Testis (tissue), 3 donors: Measurements from ENCODE around the gene ESRRA. TPM values are rescaled to one million over a fixed set of nuclear protein-coding genes. Genes with fewer than 3 reads are reported as not detected.
A peak's percentile ranks its signal among the peaks of the same experiment; 100 is the strongest.

Experiments used
- DNase-seq: peaks from one replicate; pipeline ENCODE4 v3.0.0-alpha.2; 2019
- H3K27ac ChIP-seq, 2 donors: fragments of 200-600 bp; sonication (generic); one replicate each; pipeline ENCODE4 v1.5.1; 2019
- H3K27me3 ChIP-seq: fragments of 200-600 bp; sonication (generic); one replicate; pipeline ENCODE4 v1.5.1; 2019
- H3K36me3 ChIP-seq: fragments of 200-600 bp; sonication (generic); one replicate; pipeline ENCODE4 v1.5.1; 2017; ENCODE audit warnings: low read depth; ENCODE audit errors: missing control alignments
- H3K4me1 ChIP-seq: fragments of 200-600 bp; sonication (generic); one replicate; pipeline ENCODE4 v1.5.1; 2019
- H3K4me3 ChIP-seq, 2 donors: fragments of 200-600 bp; sonication (generic); one replicate each; pipeline ENCODE4 v1.5.1; 2017 to 2019
- H3K9me3 ChIP-seq: fragments of 200-600 bp; sonication (generic); one replicate; pipeline ENCODE4 v1.5.1; 2017
- POLR2A ChIP-seq: fragments of 450-650 bp; IDR thresholded peaks from one replicate; pipeline ENCODE4 v1.6.1; 2017; ENCODE audit warnings: antibody characterized with exemption, mild to moderate bottlenecking, moderate library complexity
- WGBS, 2 donors: methylation state at CpG; one replicate each; pipeline ENCODE4 v1.1.5; 2018; 5-methylcytosine and 5-hydroxymethylcytosine counted together
- intact Hi-C: fragments of 100-400 bp; cut with DNase I; formaldehyde crosslinking; loops from one replicate; pipeline ENCODE4 v1.15.1; 2023; ENCODE audit warnings: low total_unique reads
- polyA plus RNA-seq: library from polyadenylated mRNA; stranded (reverse); fragments of 350-450 nt; fragmentation: Illumina TruSeq; extraction: RNeasy Lipid Tissue Mini Kit (QIAGEN cat#74804); gene quantifications from one replicate; pipeline ENCODE4 v1.2.3, GENCODE V29; 2014; ENCODE audit warnings: low read depth, low replicate concordance; ENCODE audit not compliant: insufficient read depth
- total RNA-seq, 2 donors: library from RNA; depleted of rRNA; stranded (reverse); fragments of >200 nt; gene quantifications; one replicate each; pipeline ENCODE4 v1.2.3, GENCODE V29; 2016
- TF ChIP-seq, protein P1 (sequence below), 3 experiments: fragments of 450-650 bp in 2 of 3; fragments of 200-600 bp in 1 of 3; sonication (generic) in 1 of 3; IDR thresholded peaks; one replicate each; pipeline ENCODE4 v1.5.1; 2016 to 2019; ENCODE audit warnings: antibody characterized with exemption in 3 of 3, mild to moderate bottlenecking in 2 of 3, moderate library complexity in 1 of 3

ESRRA gene
- total and polyA plus RNA-seq, 3 donors from 2014 or later: 13.7 to 22.0 (median 19.3) TPM

DNA sequence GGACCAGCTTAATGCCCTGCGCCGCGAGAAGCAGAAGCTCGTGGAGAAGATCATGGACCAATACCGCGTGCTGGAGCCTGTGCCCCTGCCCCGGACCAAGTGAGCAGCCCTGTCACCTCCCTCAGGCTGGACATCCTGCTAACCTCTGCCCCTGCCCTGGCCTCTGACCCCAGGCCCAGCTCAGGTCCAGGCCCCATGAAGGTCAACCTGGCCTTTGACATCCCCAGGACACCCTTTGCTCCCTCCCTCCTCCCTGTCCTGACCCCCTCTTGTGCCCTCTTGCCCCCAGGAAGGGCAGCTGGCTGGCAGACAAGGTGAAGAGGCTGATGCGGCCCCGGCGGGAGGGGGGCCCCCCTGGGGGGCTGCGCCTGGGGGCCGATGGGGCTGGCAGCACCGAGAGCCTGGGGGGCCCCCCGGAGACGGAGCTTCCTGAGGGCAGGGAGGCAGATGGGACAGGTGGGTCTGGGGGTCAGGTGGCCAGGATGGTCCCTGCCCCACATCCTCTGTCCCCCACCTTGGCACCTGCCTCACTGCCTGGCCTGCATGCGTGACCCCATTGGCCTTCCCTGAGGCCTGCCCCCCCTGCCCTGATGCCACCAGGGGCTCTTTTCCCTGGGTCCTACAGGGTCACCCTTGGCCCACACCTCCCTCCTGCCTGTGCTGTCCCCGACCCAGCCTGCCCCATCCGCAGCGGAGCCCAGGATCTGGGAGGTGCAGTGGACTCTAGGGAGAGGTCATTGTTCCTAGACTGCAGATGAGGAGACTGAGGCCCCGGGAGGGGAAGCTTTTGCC lies 48.6 kb downstream of the ESRRA start:
- H3K9me3 ChIP-seq: no peaks in the 10 kb centered on the region
- no peak overlapping the region for H3K4me3 ChIP-seq
- no peaks in the 10 kb centered on the region for H3K36me3 ChIP-seq
- peaks cover 28% of the 10 kb centered on the region for H3K4me1 ChIP-seq
- intact Hi-C loops: no loop called here
- no peak for TF ChIP-seq POLR2A
- TF ChIP-seq, protein P1, sequence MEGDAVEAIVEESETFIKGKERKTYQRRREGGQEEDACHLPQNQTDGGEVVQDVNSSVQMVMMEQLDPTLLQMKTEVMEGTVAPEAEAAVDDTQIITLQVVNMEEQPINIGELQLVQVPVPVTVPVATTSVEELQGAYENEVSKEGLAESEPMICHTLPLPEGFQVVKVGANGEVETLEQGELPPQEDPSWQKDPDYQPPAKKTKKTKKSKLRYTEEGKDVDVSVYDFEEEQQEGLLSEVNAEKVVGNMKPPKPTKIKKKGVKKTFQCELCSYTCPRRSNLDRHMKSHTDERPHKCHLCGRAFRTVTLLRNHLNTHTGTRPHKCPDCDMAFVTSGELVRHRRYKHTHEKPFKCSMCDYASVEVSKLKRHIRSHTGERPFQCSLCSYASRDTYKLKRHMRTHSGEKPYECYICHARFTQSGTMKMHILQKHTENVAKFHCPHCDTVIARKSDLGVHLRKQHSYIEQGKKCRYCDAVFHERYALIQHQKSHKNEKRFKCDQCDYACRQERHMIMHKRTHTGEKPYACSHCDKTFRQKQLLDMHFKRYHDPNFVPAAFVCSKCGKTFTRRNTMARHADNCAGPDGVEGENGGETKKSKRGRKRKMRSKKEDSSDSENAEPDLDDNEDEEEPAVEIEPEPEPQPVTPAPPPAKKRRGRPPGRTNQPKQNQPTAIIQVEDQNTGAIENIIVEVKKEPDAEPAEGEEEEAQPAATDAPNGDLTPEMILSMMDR (IDR thresholded peaks at IDR 0.05): no peak
- WGBS, 2 donors: 60 to 79% methylated on average over 11 to 18 of the region's 20 CpGs
- H3K27ac ChIP-seq: no peak overlapping the region
- no peaks in the 10 kb centered on the region for H3K27me3 ChIP-seq
- no peak for DNase-seq

DNA sequence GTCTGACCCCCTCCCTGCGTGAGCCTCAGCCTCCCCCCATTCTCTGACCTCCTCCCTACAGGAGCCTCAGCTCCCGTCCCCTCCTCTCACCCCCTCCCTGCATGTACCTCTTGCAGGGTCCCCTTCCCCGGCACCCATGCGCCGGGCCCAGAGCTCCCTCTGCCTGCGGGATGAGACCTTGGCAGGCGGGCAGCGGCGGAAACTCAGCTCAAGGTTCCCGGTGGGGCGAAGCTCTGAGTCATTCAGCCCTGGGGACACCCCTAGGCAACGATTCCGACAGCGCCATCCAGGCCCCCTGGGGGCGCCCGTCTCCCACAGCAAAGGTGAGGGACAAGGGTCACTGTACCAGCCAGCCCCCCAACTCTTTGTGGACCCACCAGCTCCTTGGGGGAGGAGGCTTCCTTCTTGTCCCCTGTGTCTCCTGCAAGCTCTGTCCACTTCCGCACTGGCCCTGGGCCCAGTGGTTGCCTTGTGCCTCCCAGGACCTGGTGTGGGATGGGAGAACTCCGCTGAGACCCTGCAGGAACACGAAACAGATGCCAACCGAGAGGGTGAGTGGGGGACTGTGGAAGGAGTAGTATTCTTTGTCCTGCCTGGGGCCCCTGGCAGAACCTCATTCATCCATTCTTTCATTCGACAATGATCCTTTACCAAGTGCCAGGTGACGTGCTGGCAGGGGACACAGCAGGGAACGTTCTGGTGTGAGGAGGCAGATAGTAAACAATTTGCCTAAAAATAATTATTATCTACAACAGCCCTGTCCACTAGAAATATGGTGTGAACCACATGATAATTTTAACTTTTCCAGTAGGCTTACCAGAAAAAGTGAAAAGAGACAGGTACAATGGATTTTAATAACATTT lies 50.0 kb downstream of the ESRRA start:
- Histone ChIP-seq H3K36me3 (no peaks in the 10 kb centered on the region), H3K4me1 (peaks cover 38% of the 10 kb centered on the region), H3K9me3 (no peaks in the 10 kb centered on the region), H3K27me3 (no peaks in the 10 kb centered on the region), H3K27ac (peak overlapping the region; percentile 14 to 55), H3K4me3 (no peak overlapping the region)
- WGBS, 2 donors: 31 to 32% methylated on average over 17 to 23 of the region's 23 CpGs
- DNase-seq: peak; percentile 80
- intact Hi-C loops: no loop called here
- TF ChIP-seq, protein P1 (IDR thresholded peaks at IDR 0.05): peak; percentile 48 to 58 (median 56)
- TF ChIP-seq POLR2A: no peak

DNA sequence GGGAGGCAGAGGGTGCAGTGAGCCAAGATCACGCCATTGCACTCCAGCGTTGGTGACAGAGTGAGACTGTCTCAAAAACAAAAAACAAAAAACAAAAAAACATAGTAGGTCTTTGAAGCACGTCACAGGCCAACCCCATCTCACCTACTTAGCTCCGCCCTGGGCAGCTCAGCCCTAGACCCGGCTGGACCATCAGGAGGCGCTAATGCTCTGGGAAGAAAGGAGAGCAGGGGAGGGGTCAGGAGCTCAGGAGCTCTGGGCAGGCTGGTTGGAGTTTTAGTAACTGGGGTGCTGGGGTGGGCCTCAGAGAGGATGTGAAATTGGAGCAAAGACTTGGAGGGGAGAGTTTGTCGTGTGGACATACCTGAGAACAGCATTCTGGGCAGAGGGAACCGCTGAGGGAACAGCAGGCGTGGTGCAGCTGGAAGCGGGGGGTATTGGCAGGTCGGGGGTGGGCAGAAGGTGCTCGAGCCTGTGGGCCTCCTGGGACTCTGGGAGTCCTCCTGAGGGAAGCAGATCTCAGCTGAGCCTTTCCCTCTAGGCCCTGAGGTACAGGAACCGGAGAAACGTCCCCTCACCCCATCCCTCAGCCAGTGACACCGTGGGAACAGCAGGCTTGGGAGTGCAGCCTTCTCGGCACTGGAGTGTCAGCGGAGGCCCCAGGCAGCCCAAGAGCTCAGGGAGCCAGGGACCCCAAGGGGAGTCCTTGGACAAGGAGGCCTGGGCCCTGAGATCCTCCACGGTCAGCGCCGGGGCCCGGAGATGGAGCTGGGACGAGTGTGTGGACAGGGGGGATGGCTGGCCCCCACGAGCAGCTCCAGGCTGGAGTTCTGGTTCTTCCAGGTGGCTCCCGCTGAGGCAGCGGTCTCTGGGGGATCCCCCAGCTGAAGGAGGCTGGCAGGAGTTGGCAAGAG lies 51.4 kb downstream of the ESRRA start:
- H3K27ac ChIP-seq: no peak overlapping the region
- H3K4me3 ChIP-seq: no peak overlapping the region
- TF ChIP-seq POLR2A: no peak
- TF ChIP-seq, protein P1 (IDR thresholded peaks at IDR 0.05): peak in 1 of 3 experiments; percentile 14
- no peaks in the 10 kb centered on the region for H3K27me3 ChIP-seq
- peaks cover 38% of the 10 kb centered on the region for H3K4me1 ChIP-seq
- no peaks in the 10 kb centered on the region for H3K36me3 ChIP-seq
- intact Hi-C loops: no loop called here
- DNase-seq: peak; percentile 46
- WGBS, 2 donors: 81 to 84% methylated on average over 14 to 25 of the region's 25 CpGs
- H3K9me3 ChIP-seq: no peaks in the 10 kb centered on the region

DNA sequence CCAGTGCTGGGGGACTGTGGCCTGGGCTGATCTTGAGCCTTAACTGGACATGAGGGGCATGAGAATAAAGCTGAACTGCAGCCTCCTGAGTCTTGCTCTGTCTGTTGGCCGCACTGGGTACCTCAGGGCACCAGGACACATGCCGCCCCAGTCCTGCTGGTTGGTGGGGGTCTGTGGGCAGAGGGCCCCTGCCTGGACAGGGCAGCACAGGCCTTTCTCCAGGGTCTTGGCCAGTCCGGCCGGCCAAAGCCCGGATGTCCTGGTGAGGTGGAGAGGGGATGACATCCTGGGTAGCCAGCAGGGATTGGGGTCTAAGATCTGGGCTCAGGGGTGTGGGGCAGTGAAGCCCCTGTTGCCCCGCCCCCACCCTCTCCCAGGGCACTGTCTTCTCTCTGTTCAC lies 52.1 kb downstream of the ESRRA start:
- no peak overlapping the region for H3K27ac ChIP-seq
- WGBS, 2 donors: 82 to 97% methylated on average over 4 to 6 of the region's 6 CpGs
- no peaks in the 10 kb centered on the region for H3K27me3 ChIP-seq
- no peaks in the 10 kb centered on the region for H3K9me3 ChIP-seq
- peaks cover 38% of the 10 kb centered on the region for H3K4me1 ChIP-seq
- no peaks in the 10 kb centered on the region for H3K36me3 ChIP-seq
- TF ChIP-seq, protein P1 (IDR thresholded peaks at IDR 0.05): no peak
- TF ChIP-seq POLR2A: no peak
- intact Hi-C loops: no loop called here
- DNase-seq: no peak
- no peak overlapping the region for H3K4me3 ChIP-seq
